Neural progenitor cell (in vitro differentiated cells): ENCODE results near the gene PARK7. TPM values are rescaled to one million over a fixed set of nuclear protein-coding genes. Genes with fewer than 3 reads are reported as not detected.

Experiments used
- DNase-seq: peaks from one replicate; pipeline ENCODE4 v3.0.0-alpha.2; 2016; ENCODE audit warnings: low spot score
- H2AFZ ChIP-seq: fragments of 200-600 bp; sonication (generic); replicated peaks from 2 replicates; pipeline ENCODE4 v1.6.1; 2016; ENCODE audit warnings: antibody characterized with exemption
- H3F3A ChIP-seq: fragments of 200-600 bp; sonication (generic); 2 replicates; pipeline ENCODE4 v1.6.1; 2016; ENCODE audit warnings: antibody characterized with exemption, low read depth
- H3K27ac ChIP-seq: fragments of 200-600 bp; sonication (generic); 2 replicates; pipeline ENCODE4 v1.5.1; 2016; ENCODE audit warnings: mild to moderate bottlenecking
- H3K27me3 ChIP-seq: fragments of 200-600 bp; sonication (generic); 2 replicates; pipeline ENCODE4 v1.6.1; 2016; ENCODE audit warnings: mild to moderate bottlenecking, moderate library complexity
- H3K36me3 ChIP-seq: fragments of 200-600 bp; sonication (generic); 2 replicates; pipeline ENCODE4 v1.5.1; 2016
- H3K4me1 ChIP-seq: fragments of 200-600 bp; sonication (generic); 2 replicates; pipeline ENCODE4 v1.6.1; 2016; ENCODE audit warnings: mixed run types
- H3K4me2 ChIP-seq: fragments of 200-600 bp; sonication (generic); 2 replicates; pipeline ENCODE4 v1.6.1; 2016
- H3K4me3 ChIP-seq: fragments of 200-600 bp; sonication (generic); 2 replicates; pipeline ENCODE4 v1.5.1; 2016
- H3K79me2 ChIP-seq: fragments of 200-600 bp; sonication (generic); 2 replicates; pipeline ENCODE4 v1.6.1; 2016; ENCODE audit warnings: low read depth
- H3K9ac ChIP-seq: fragments of 200-600 bp; sonication (generic); 2 replicates; pipeline ENCODE4 v1.6.1; 2016
- H3K9me3 ChIP-seq: fragments of 200-600 bp; sonication (generic); 2 replicates; pipeline ENCODE4 v1.5.1; 2016; ENCODE audit warnings: low read depth
- H4K20me1 ChIP-seq: fragments of 200-600 bp; sonication (generic); 2 replicates; pipeline ENCODE4 v1.6.1; 2016; ENCODE audit warnings: low read depth
- H3K27ac Mint-ChIP-seq: 3 replicates; pipeline ENCODE4 v1.8.0; 2021; ENCODE audit warnings: mixed read lengths
- H3K27me3 Mint-ChIP-seq: 2 replicates; pipeline ENCODE4 v1.8.0; 2022; ENCODE audit warnings: low read depth, mild to moderate bottlenecking, inconsistent platforms, moderate library complexity, mixed read lengths; ENCODE audit not compliant: insufficient read depth
- H3K36me3 Mint-ChIP-seq: 3 replicates; pipeline ENCODE4 v1.8.0; 2021; ENCODE audit warnings: mixed read lengths
- H3K4me1 Mint-ChIP-seq: 3 replicates; pipeline ENCODE4 v1.8.0; 2021; ENCODE audit warnings: mixed read lengths
- H3K4me3 Mint-ChIP-seq: 3 replicates; pipeline ENCODE4 v1.8.0; 2021; ENCODE audit warnings: mild to moderate bottlenecking, moderate library complexity, mixed read lengths
- H3K9me3 Mint-ChIP-seq: 3 replicates; pipeline ENCODE4 v1.8.0; 2020; ENCODE audit warnings: mixed read lengths
- CTCF ChIP-seq: fragments of 200-600 bp; sonication (generic); IDR thresholded peaks from 2 replicates; pipeline ENCODE4 v1.5.1; 2017; ENCODE audit warnings: antibody characterized with exemption, mild to moderate bottlenecking
- EZH2 ChIP-seq: fragments of 200-600 bp; sonication (generic); IDR thresholded peaks from 2 replicates; pipeline ENCODE4 v1.6.1; 2017; ENCODE audit warnings: antibody characterized with exemption, mild to moderate bottlenecking, moderate library complexity
- EZH2phosphoT487 ChIP-seq: fragments of 200-600 bp; sonication (generic); IDR thresholded peaks from 2 replicates; pipeline ENCODE4 v1.6.1; 2017; ENCODE audit warnings: antibody characterized with exemption
- total RNA-seq: library from RNA; depleted of rRNA; stranded (reverse); fragments of >200 nt; gene quantifications from 2 replicates; pipeline ENCODE4 v1.2.3, GENCODE V29; 2015; ENCODE audit warnings: low replicate concordance

PARK7 gene
- total RNA-seq, 1 donor from 2014 or later, result 214 TPM

GRCh38 chr1:8021676-8022266, 60.3 kb downstream of the PARK7 start:
- Mint-ChIP-seq H3K36me3 (no peaks in the 10 kb centered on the region), H3K27ac (no peak overlapping the region), H3K4me3 (no peak overlapping the region), H3K4me1 (peaks cover 80% of the 10 kb centered on the region), H3K9me3 (no peaks in the 10 kb centered on the region), H3K27me3 (peaks cover 3% of the 10 kb centered on the region)
- Histone ChIP-seq H3K4me1 (peaks cover 81% of the 10 kb centered on the region), H3K4me2 (peak overlapping the region; percentile 97), H3F3A (peaks cover 31% of the 10 kb centered on the region), H3K27ac (no peak overlapping the region), H3K9me3 (no peaks in the 10 kb centered on the region), H3K27me3 (peaks cover 7% of the 10 kb centered on the region), H4K20me1 (peaks cover 56% of the 10 kb centered on the region), H3K79me2 (peaks cover 86% of the 10 kb centered on the region), H2AFZ (no peak overlapping the region), H3K9ac (no peak overlapping the region), H3K4me3 (no peak overlapping the region), H3K36me3 (no peaks in the 10 kb centered on the region)
- no peak for TF ChIP-seq EZH2
- TF ChIP-seq EZH2phosphoT487, result no peak
- TF ChIP-seq CTCF, result no peak
- DNase-seq, result no peak

- Mint-ChIP-seq H3K4me1 (peaks cover 80% of the 10 kb centered on the region), H3K27me3 (peaks cover 6% of the 10 kb centered on the region), H3K27ac (peak overlapping the region; percentile 24), H3K4me3 (peak overlapping the region; percentile 66), H3K9me3 (no peaks in the 10 kb centered on the region), H3K36me3 (no peaks in the 10 kb centered on the region)
- Histone ChIP-seq H3K27me3 (peaks cover 7% of the 10 kb centered on the region), H3K9me3 (no peaks in the 10 kb centered on the region), H4K20me1 (peaks cover 56% of the 10 kb centered on the region), H3F3A (peaks cover 32% of the 10 kb centered on the region), H3K4me1 (peaks cover 80% of the 10 kb centered on the region), H3K4me2 (peak overlapping the region; percentile 97), H3K27ac (peak overlapping the region; percentile 5), H3K36me3 (no peaks in the 10 kb centered on the region), H3K9ac (no peak overlapping the region), H2AFZ (no peak overlapping the region), H3K4me3 (peak overlapping the region; percentile 96), H3K79me2 (peaks cover 77% of the 10 kb centered on the region)
- DNase-seq, result no peak
- TF ChIP-seq CTCF, result no peak
- TF ChIP-seq EZH2, result no peak
- TF ChIP-seq EZH2phosphoT487, result no peak
These were observed 61.1 kb downstream of the PARK7 start for GRCh38 chr1:8022395-8023286.

GRCh38 chr1:8023287-8023994, 61.9 kb downstream of the PARK7 start:
- peaks cover 80% of the 10 kb centered on the region for H3K4me1 Mint-ChIP-seq
- no peak overlapping the region for H3K9ac ChIP-seq
- no peak for TF ChIP-seq EZH2phosphoT487
- TF ChIP-seq CTCF, result no peak
- TF ChIP-seq EZH2, result no peak

More at GRCh38 chr1:8023287-8023994, 61.9 kb downstream of the PARK7 start:
- Histone ChIP-seq H3F3A (peaks cover 31% of the 10 kb centered on the region), H4K20me1 (peaks cover 54% of the 10 kb centered on the region), H3K36me3 (no peaks in the 10 kb centered on the region), H3K27me3 (peaks cover 7% of the 10 kb centered on the region), H3K4me2 (peak overlapping the region; percentile 97), H3K27ac (peak overlapping the region; percentile 5), H2AFZ (no peak overlapping the region), H3K4me1 (peaks cover 78% of the 10 kb centered on the region), H3K9me3 (no peaks in the 10 kb centered on the region), H3K79me2 (peaks cover 69% of the 10 kb centered on the region), H3K4me3 (peak overlapping the region; percentile 96)
- H3K27ac Mint-ChIP-seq, result no peak overlapping the region
- H3K36me3 Mint-ChIP-seq, result no peaks in the 10 kb centered on the region
- no peaks in the 10 kb centered on the region for H3K9me3 Mint-ChIP-seq
- peak overlapping the region; percentile 66 for H3K4me3 Mint-ChIP-seq
- no peak for DNase-seq
- H3K27me3 Mint-ChIP-seq, result peaks cover 6% of the 10 kb centered on the region
